ENCODE measurements around the gene KRT27.
"Not testable (repeated sequence)": the region's sequence is repeated elsewhere in the genome, so short reads cannot be mapped to it uniquely, and the experiment has no call there.

The KRT27 gene

GRCh38 chr17:40755231-40755630 is 27.1 kb downstream of the KRT27 start, which contains the start of gene KRT25:
KRT25 (minus strand) TSS chr17:40755331; CDS start chr17:40755271, 60 bp downstream.
- no peak for DNase-seq (ENCODE audit: low spot score)

- DNase-seq (ENCODE audit: low spot score) = no peak
Measured at GRCh38 chr17:40753804-40754203, 28.5 kb downstream of the KRT27 start.

GRCh38 chr17:40751065-40751464 is 31.3 kb downstream of the KRT27 start:
- DNase-seq (ENCODE audit: low spot score) = no peak

GRCh38 chr17:40750391-40750790 is 32.0 kb downstream of the KRT27 start:
- no peak for DNase-seq (ENCODE audit: low spot score)

- not testable (repeated sequence) for DNase-seq (ENCODE audit: low spot score)
Measured at GRCh38 chr17:40748666-40749065, 33.7 kb downstream of the KRT27 start.

GRCh38 chr17:40738553-40738952 is 43.8 kb downstream of the KRT27 start:
- DNase-seq (ENCODE audit: low spot score) = no peak

- no peak for DNase-seq (ENCODE audit: low spot score)
Measured at GRCh38 chr17:40735016-40735415, 47.3 kb downstream of the KRT27 start.

GRCh38 chr17:40734018-40734417 is 48.3 kb downstream of the KRT27 start:
- DNase-seq (ENCODE audit: low spot score) = no peak

- no peak for DNase-seq (ENCODE audit: low spot score)
Measured at GRCh38 chr17:40730970-40731369, 51.4 kb downstream of the KRT27 start.

- no peak for DNase-seq (ENCODE audit: low spot score)
Measured at GRCh38 chr17:40727447-40728231, 54.7 kb downstream of the KRT27 start.

GRCh38 chr17:40726919-40727318 is 55.4 kb downstream of the KRT27 start:
- DNase-seq (ENCODE audit: low spot score) = no peak
